H9 (cell line): ENCODE results near the gene HPCAL1. TPM values are rescaled to one million over a fixed set of nuclear protein-coding genes. Genes with fewer than 3 reads are reported as not detected.

Experiments
- DNase-seq: peaks from one replicate; pipeline ENCODE4 v3.0.0-alpha.2; 2017
- H2AFZ ChIP-seq: one replicate; pipeline ENCODE4 v1.6.1; 2013; ENCODE audit warnings: mild to moderate bottlenecking, low read length, control low read depth, moderate library complexity
- H2AK5ac ChIP-seq: 2 replicates; pipeline ENCODE4 v1.6.1; 2013; ENCODE audit warnings: low read length, control low read depth, mixed read lengths; ENCODE audit not compliant: insufficient read length
- H2BK120ac ChIP-seq: one replicate; pipeline ENCODE4 v1.6.1; 2013; ENCODE audit warnings: low read depth, mild to moderate bottlenecking, low read length, control low read depth, inconsistent platforms; ENCODE audit not compliant: poor library complexity, severe bottlenecking
- H2BK12ac ChIP-seq: 2 replicates; pipeline ENCODE4 v1.6.1; 2013; ENCODE audit warnings: low read length, control low read depth, mixed read lengths, low read depth; ENCODE audit not compliant: insufficient read length
- H2BK15ac ChIP-seq: 2 replicates; pipeline ENCODE4 v1.6.1; 2013; ENCODE audit warnings: low read depth, low read length, control low read depth
- H2BK20ac ChIP-seq: one replicate; pipeline ENCODE4 v1.6.1; 2013; ENCODE audit warnings: low read depth, mild to moderate bottlenecking, low read length, control low read depth, inconsistent platforms; ENCODE audit not compliant: poor library complexity, severe bottlenecking
- H2BK5ac ChIP-seq: 2 replicates; pipeline ENCODE4 v1.6.1; 2013; ENCODE audit warnings: low read length, control low read depth, mixed read lengths; ENCODE audit not compliant: insufficient read length
- H3K14ac ChIP-seq: 2 replicates; pipeline ENCODE4 v1.6.1; 2013; ENCODE audit warnings: low read length, control low read depth; ENCODE audit not compliant: insufficient read depth
- H3K18ac ChIP-seq: 2 replicates; pipeline ENCODE4 v1.6.1; 2013; ENCODE audit warnings: low read depth, mild to moderate bottlenecking, mixed read lengths, low read length, control low read depth; ENCODE audit not compliant: insufficient read length
- H3K23ac ChIP-seq: 2 replicates; pipeline ENCODE4 v1.6.1; 2013; ENCODE audit warnings: low read length, control low read depth, mixed read lengths, low read depth; ENCODE audit not compliant: insufficient read length
- H3K23me2 ChIP-seq: 2 replicates; pipeline ENCODE4 v1.6.1; 2013; ENCODE audit warnings: low read depth, mild to moderate bottlenecking, mixed read lengths, low read length, control low read depth; ENCODE audit not compliant: insufficient read length, poor library complexity, severe bottlenecking
- H3K27ac ChIP-seq: 2 replicates; pipeline ENCODE4 v1.5.1; 2013; ENCODE audit warnings: low read length, control low read depth, mixed read lengths, low read depth; ENCODE audit not compliant: insufficient read length
- H3K27me3 ChIP-seq: 2 replicates; pipeline ENCODE4 v1.6.1; 2013; ENCODE audit warnings: low read length, control low read depth, inconsistent platforms; ENCODE audit not compliant: insufficient read depth
- H3K4ac ChIP-seq: 2 replicates; pipeline ENCODE4 v1.6.1; 2013; ENCODE audit warnings: low read depth, mild to moderate bottlenecking, control low read depth, inconsistent platforms, low read length, moderate library complexity
- H3K4me1 ChIP-seq: 2 replicates; pipeline ENCODE4 v1.6.1; 2013; ENCODE audit warnings: low read length, control low read depth, inconsistent platforms; ENCODE audit not compliant: insufficient read depth
- H3K4me2 ChIP-seq: 2 replicates; pipeline ENCODE4 v1.6.1; 2013; ENCODE audit warnings: low read length, control low read depth, mixed read lengths; ENCODE audit not compliant: insufficient read length, insufficient read depth
- H3K56ac ChIP-seq: 2 replicates; pipeline ENCODE4 v1.6.1; 2013; ENCODE audit warnings: low read depth, mild to moderate bottlenecking, mixed read lengths, low read length, control low read depth; ENCODE audit not compliant: insufficient read length
- H3K79me1 ChIP-seq: 2 replicates; pipeline ENCODE4 v1.6.1; 2013; ENCODE audit warnings: low read depth, mild to moderate bottlenecking, moderate library complexity, low read length, control low read depth, inconsistent platforms; ENCODE audit not compliant: insufficient read depth, poor library complexity, severe bottlenecking
- H3K79me2 ChIP-seq: 2 replicates; pipeline ENCODE4 v1.6.1; 2013; ENCODE audit warnings: low read length, control low read depth, inconsistent platforms; ENCODE audit not compliant: insufficient read depth
- H3K9ac ChIP-seq: 2 replicates; pipeline ENCODE4 v1.6.1; 2013; ENCODE audit warnings: low read length, control low read depth, mixed read lengths; ENCODE audit not compliant: insufficient read length; ENCODE audit errors: extremely low read depth
- H3K9me3 ChIP-seq: one replicate; pipeline ENCODE4 v1.6.1; 2013; ENCODE audit warnings: low read depth, low read length, inconsistent platforms; ENCODE audit not compliant: control insufficient read depth
- H3T11ph ChIP-seq: one replicate; pipeline ENCODE4 v1.6.1; 2013; ENCODE audit warnings: mild to moderate bottlenecking, low read length, control low read depth, inconsistent platforms
- H4K20me1 ChIP-seq: one replicate; pipeline ENCODE4 v1.6.1; 2013; ENCODE audit not compliant: control insufficient read depth, insufficient read length, insufficient read depth
- H4K5ac ChIP-seq: 2 replicates; pipeline ENCODE4 v1.6.1; 2013; ENCODE audit warnings: low read depth, mild to moderate bottlenecking, mixed read lengths, low read length, control low read depth; ENCODE audit not compliant: insufficient read length
- H4K8ac ChIP-seq: replicated peaks from 2 replicates; pipeline ENCODE4 v1.6.1; 2013; ENCODE audit warnings: low read length, control low read depth, mixed read lengths, low read depth; ENCODE audit not compliant: insufficient read length
- H4K91ac ChIP-seq: 2 replicates; pipeline ENCODE4 v1.6.1; 2013; ENCODE audit warnings: low read depth, mild to moderate bottlenecking, moderate library complexity, mixed read lengths, low read length, control low read depth; ENCODE audit not compliant: insufficient read length
- H3K27ac Mint-ChIP-seq, 3 experiments: 2 replicates in 2 of 3; 3 replicates in 1 of 3; pipeline ENCODE4 v1.8.0; 2020 to 2021; ENCODE audit warnings: mixed read lengths in 3 of 3, mild to moderate bottlenecking in 1 of 3, moderate library complexity in 1 of 3
- H3K27me3 Mint-ChIP-seq: 2 replicates; pipeline ENCODE4 v1.8.0; 2021; ENCODE audit warnings: low read depth, mild to moderate bottlenecking, moderate library complexity, mixed read lengths
- H3K36me3 Mint-ChIP-seq, 3 experiments: 2 replicates in 2 of 3; 3 replicates in 1 of 3; pipeline ENCODE4 v1.8.0; 2020 to 2021; ENCODE audit warnings: low read depth in 3 of 3, mixed read lengths in 3 of 3; ENCODE audit not compliant: insufficient read depth in 1 of 3
- H3K4me1 Mint-ChIP-seq, 2 experiments: 2 replicates each; pipeline ENCODE4 v1.8.0; 2020; ENCODE audit warnings: mixed read lengths in 2 of 2
- H3K4me3 Mint-ChIP-seq, 2 experiments: 2 replicates in 1 of 2; 3 replicates in 1 of 2; pipeline ENCODE4 v1.8.0; 2020 to 2021; ENCODE audit warnings: mild to moderate bottlenecking in 2 of 2, mixed read lengths in 2 of 2, moderate library complexity in 1 of 2
- H3K9me3 Mint-ChIP-seq, 2 experiments: 2 replicates in 1 of 2; 3 replicates in 1 of 2; pipeline ENCODE4 v1.8.0; 2020; ENCODE audit warnings: mild to moderate bottlenecking in 2 of 2, mixed read lengths in 2 of 2, moderate library complexity in 1 of 2
- WGBS: extraction: QIAGEN DNeasy Blood & Tissue Kit; methylation state at CpG from one replicate; pipeline ENCODE4 v1.1.7; 2013; ENCODE audit warnings: missing lambda C conversion rate, low lambda C conversion rate, mixed read lengths; ENCODE audit not compliant: insufficient read length; ENCODE audit errors: extremely low coverage; 5-methylcytosine and 5-hydroxymethylcytosine counted together
- total RNA-seq: library from RNA; stranded (reverse); gene quantifications from 2 replicates; pipeline ENCODE4 v1.2.1, GENCODE V29; 2021
- TF ChIP-seq, protein P1 (sequence below): fragments of 200-600 bp; sonication (generic); conservative IDR thresholded peaks from 3 replicates; pipeline ENCODE4 v1.8.0; 2021; ENCODE audit warnings: antibody characterized with exemption, mild to moderate bottlenecking

The HPCAL1 gene
- total RNA-seq, 1 experiment from 2014 or later: 4.7 TPM

DNA sequence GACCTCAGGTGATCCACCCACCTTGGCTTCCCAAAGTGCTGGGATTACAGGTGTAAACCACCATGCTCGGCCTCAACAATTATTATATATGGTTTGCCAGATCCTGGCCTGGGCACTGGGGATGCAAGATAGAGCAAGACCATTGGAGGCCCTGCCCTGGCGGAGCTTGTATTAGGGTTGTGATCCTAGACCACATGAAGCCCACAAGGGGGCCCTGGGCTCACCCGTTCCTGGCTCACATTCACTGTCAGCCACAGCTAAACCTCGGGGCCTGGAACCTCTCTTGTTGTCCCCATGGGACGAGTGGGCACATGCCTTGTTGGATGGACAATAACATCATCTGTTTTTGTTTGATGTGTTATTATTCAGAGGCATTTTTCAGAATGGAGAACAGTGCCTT, 14.9 kb downstream of the HPCAL1 start:
- Histone ChIP-seq H3K4me2 (no peak overlapping the region), H3K79me2 (no peaks in the 10 kb centered on the region), H3K9ac (no peak overlapping the region), H3K18ac (no peak overlapping the region), H2BK12ac (no peak overlapping the region), H4K5ac (no peak overlapping the region), H3K9me3 (no peaks in the 10 kb centered on the region), H3K27me3 (no peaks in the 10 kb centered on the region), H4K91ac (no peak overlapping the region), H4K20me1 (no peaks in the 10 kb centered on the region), H3K79me1 (no peaks in the 10 kb centered on the region), H3K4ac (no peak overlapping the region), H3K23me2 (no peaks in the 10 kb centered on the region), H2BK20ac (no peak overlapping the region), H3K4me1 (no peaks in the 10 kb centered on the region), H2AFZ (no peak overlapping the region), H2BK120ac (no peak overlapping the region), H3K56ac (no peak overlapping the region), H3K23ac (no peak overlapping the region), H3K27ac (no peak overlapping the region), H3T11ph (no peak overlapping the region), H4K8ac (no peak overlapping the region), H2AK5ac (no peak overlapping the region), H3K14ac (no peak overlapping the region), H2BK5ac (no peak overlapping the region), H2BK15ac (no peak overlapping the region)
- peaks cover 13 to 16% of the 10 kb centered on the region in 2 experiments for H3K4me1 Mint-ChIP-seq
- DNase-seq: no peak
- WGBS: no CpG with 5 or more reads among the region's 5 CpGs
- H3K4me3 Mint-ChIP-seq: no peak overlapping the region
- H3K9me3 Mint-ChIP-seq: peaks cover 0 to 2% of the 10 kb centered on the region in 2 experiments; a peak in 1 of 5 replicates
- H3K27me3 Mint-ChIP-seq: no peaks in the 10 kb centered on the region
- TF ChIP-seq, protein P1, sequence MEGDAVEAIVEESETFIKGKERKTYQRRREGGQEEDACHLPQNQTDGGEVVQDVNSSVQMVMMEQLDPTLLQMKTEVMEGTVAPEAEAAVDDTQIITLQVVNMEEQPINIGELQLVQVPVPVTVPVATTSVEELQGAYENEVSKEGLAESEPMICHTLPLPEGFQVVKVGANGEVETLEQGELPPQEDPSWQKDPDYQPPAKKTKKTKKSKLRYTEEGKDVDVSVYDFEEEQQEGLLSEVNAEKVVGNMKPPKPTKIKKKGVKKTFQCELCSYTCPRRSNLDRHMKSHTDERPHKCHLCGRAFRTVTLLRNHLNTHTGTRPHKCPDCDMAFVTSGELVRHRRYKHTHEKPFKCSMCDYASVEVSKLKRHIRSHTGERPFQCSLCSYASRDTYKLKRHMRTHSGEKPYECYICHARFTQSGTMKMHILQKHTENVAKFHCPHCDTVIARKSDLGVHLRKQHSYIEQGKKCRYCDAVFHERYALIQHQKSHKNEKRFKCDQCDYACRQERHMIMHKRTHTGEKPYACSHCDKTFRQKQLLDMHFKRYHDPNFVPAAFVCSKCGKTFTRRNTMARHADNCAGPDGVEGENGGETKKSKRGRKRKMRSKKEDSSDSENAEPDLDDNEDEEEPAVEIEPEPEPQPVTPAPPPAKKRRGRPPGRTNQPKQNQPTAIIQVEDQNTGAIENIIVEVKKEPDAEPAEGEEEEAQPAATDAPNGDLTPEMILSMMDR: peak; percentile 55; the same call in 2 of the 3 replicates
- 0 out of 7 replicates have a peak, but pooled peaks cover 0 to under 1% (median 0%) of the 10 kb centered on the region in 3 experiments for H3K36me3 Mint-ChIP-seq
- no peak overlapping the region for H3K27ac Mint-ChIP-seq
